Liver (tissue), 9 donors: Measurements from ENCODE around the gene TFF3. TPM values are rescaled to one million over a fixed set of nuclear protein-coding genes. Genes with fewer than 3 reads are reported as not detected.

Source experiments
- DNase-seq: peaks from one replicate; pipeline ENCODE4 v3.0.0-alpha.2; 2017; ENCODE audit warnings: low spot score
- H3K27ac ChIP-seq, 2 donors: one replicate each; pipeline ENCODE4 v1.7.0; 2013; ENCODE audit warnings: inconsistent platforms in 2 of 2, low read length in 2 of 2, control low read depth in 1 of 2, low read depth in 1 of 2, mild to moderate bottlenecking in 1 of 2
- H3K27me3 ChIP-seq, 4 donors: one replicate each; pipeline versions ENCODE4 v1.6.1 to v1.7.0; 2013; ENCODE audit warnings: low read length in 3 of 4, inconsistent platforms in 1 of 4, mild to moderate bottlenecking in 1 of 4, moderate library complexity in 1 of 4; ENCODE audit not compliant: control insufficient read depth in 4 of 4, insufficient read depth in 4 of 4
- H3K36me3 ChIP-seq, 4 donors: one replicate each; pipeline versions ENCODE4 v1.6.1 to v1.7.0; 2013; ENCODE audit warnings: low read length in 3 of 4, mild to moderate bottlenecking in 3 of 4, low read depth in 1 of 4, moderate library complexity in 1 of 4; ENCODE audit not compliant: control insufficient read depth in 4 of 4, insufficient read depth in 3 of 4
- H3K4me1 ChIP-seq, 4 donors: one replicate each; pipeline versions ENCODE4 v1.6.1 to v1.7.0; 2013; ENCODE audit warnings: low read length in 3 of 4, mild to moderate bottlenecking in 3 of 4, moderate library complexity in 1 of 4; ENCODE audit not compliant: control insufficient read depth in 4 of 4, insufficient read depth in 4 of 4
- H3K4me3 ChIP-seq, 3 donors: one replicate each; pipeline versions ENCODE4 v1.6.1 to v1.7.0; 2013; ENCODE audit warnings: low read length in 3 of 3, control low read depth in 1 of 3, low read depth in 1 of 3, mild to moderate bottlenecking in 1 of 3
- H3K9ac ChIP-seq, 2 donors: one replicate each; pipeline ENCODE4 v1.7.0; 2013; ENCODE audit warnings: low read length in 2 of 2, mild to moderate bottlenecking in 2 of 2, moderate library complexity in 2 of 2, control low read depth in 1 of 2, low read depth in 1 of 2
- H3K9me3 ChIP-seq, 4 donors: one replicate each; pipeline versions ENCODE4 v1.6.1 to v1.7.0; 2013; ENCODE audit warnings: low read length in 3 of 4; ENCODE audit not compliant: control insufficient read depth in 4 of 4
- FOXA1 ChIP-seq: IDR thresholded peaks from 2 replicates; pipeline ENCODE4 v1.6.1; 2016; ENCODE audit warnings: antibody characterized with exemption
- FOXA2 ChIP-seq: IDR thresholded peaks from 2 replicates; pipeline ENCODE4 v1.6.1; 2016; ENCODE audit warnings: antibody characterized with exemption
- GABPA ChIP-seq, 2 donors: IDR thresholded peaks in 1 of 2; conservative IDR thresholded peaks in 1 of 2; 2 replicates each; pipeline ENCODE4 v1.6.1; 2016; ENCODE audit warnings: antibody characterized with exemption in 2 of 2, mild to moderate bottlenecking in 1 of 2, moderate library complexity in 1 of 2
- HNF4A ChIP-seq, 2 donors: conservative IDR thresholded peaks; 2 replicates each; pipeline ENCODE4 v1.6.1; 2016; ENCODE audit warnings: antibody characterized with exemption in 2 of 2, mild to moderate bottlenecking in 2 of 2
- NR2F2 ChIP-seq: IDR thresholded peaks from 2 replicates; pipeline ENCODE4 v1.6.1; 2016; ENCODE audit warnings: antibody characterized with exemption
- RAD21 ChIP-seq, 2 donors: IDR thresholded peaks; 2 replicates each; pipeline ENCODE4 v1.6.1; 2016; ENCODE audit warnings: antibody characterized with exemption in 2 of 2, mild to moderate bottlenecking in 2 of 2
- TAF1 ChIP-seq: conservative IDR thresholded peaks from 2 replicates; pipeline ENCODE4 v1.6.1; 2016; ENCODE audit warnings: antibody characterized with exemption, mild to moderate bottlenecking
- YY1 ChIP-seq: IDR thresholded peaks from 2 replicates; pipeline ENCODE4 v1.6.1; 2016; ENCODE audit warnings: antibody characterized with exemption, mild to moderate bottlenecking
- WGBS: extraction: QIAGEN DNeasy Blood & Tissue Kit; methylation state at CpG from one replicate; pipeline ENCODE4 v1.1.7; 2013; 5-methylcytosine and 5-hydroxymethylcytosine counted together
- polyA plus RNA-seq, 2 donors: library from polyadenylated mRNA; stranded (reverse) in 1 of 2; unstranded in 1 of 2; fragments of 200-250 nt in 1 of 2; fragments of >200 nt in 1 of 2; fragmentation: Nextera tagmentation in 1 of 2; extraction: Ambion mirVana in 1 of 2; gene quantifications; one replicate each; pipeline versions ENCODE4 v1.2.1 to v1.2.3, GENCODE V29; 2013 to 2015
- total RNA-seq, 2 donors: library from RNA; depleted of rRNA; stranded (reverse); fragments of >200 nt; gene quantifications; one replicate each; pipeline ENCODE4 v1.2.3, GENCODE V29; 2014
- TF ChIP-seq, protein P1 (sequence below): IDR thresholded peaks from 2 replicates; pipeline ENCODE4 v1.6.1; 2016; ENCODE audit warnings: antibody characterized with exemption, mild to moderate bottlenecking
- TF ChIP-seq, protein P2 (sequence below): IDR thresholded peaks from 2 replicates; pipeline ENCODE4 v1.6.1; 2016; ENCODE audit warnings: antibody characterized with exemption
- TF ChIP-seq, protein P3 (sequence below): IDR thresholded peaks from 2 replicates; pipeline ENCODE4 v1.6.1; 2016; ENCODE audit warnings: antibody characterized with exemption
- donor health status: healthy.
- donor health status: healthy.
- donor health status: healthy.
- donor health status: healthy.
- donor health status: healthy.

The TFF3 gene
- total and polyA plus RNA-seq, 4 donors, result 0.09 to 4.1 (median 1.5) TPM

DNA sequence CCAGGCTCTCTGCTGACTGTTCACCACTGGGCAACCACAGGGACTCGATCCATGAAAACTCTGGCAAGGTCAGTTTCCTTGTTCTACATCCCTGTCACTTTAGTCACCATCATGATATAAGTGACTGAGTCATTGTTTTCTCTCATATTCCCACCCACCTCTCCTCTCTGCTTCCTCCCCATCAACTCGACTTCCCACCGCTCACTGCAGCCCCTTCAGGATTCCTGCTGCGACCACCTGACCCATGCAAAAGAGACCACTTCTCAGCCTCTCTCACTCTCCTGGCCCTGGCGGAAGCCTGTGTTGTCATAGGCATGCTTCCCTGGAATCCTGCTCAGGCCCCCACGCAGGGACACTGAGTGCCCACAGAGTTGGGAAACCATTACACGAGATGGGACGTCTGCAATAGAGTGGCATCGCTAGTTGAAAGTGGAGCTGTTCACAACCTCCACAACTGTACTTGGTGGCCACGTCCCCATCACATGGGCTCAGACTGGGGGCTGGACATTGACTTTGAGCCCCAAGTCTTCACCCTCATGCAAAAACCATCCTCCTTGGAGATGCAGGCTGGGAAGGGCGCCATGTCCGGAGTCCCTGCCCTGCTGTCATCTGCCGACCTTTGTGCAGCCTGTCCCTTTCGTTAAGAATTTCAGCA lies 37.4 kb upstream of the TFF3 start (continued):
- TF ChIP-seq, protein P1, sequence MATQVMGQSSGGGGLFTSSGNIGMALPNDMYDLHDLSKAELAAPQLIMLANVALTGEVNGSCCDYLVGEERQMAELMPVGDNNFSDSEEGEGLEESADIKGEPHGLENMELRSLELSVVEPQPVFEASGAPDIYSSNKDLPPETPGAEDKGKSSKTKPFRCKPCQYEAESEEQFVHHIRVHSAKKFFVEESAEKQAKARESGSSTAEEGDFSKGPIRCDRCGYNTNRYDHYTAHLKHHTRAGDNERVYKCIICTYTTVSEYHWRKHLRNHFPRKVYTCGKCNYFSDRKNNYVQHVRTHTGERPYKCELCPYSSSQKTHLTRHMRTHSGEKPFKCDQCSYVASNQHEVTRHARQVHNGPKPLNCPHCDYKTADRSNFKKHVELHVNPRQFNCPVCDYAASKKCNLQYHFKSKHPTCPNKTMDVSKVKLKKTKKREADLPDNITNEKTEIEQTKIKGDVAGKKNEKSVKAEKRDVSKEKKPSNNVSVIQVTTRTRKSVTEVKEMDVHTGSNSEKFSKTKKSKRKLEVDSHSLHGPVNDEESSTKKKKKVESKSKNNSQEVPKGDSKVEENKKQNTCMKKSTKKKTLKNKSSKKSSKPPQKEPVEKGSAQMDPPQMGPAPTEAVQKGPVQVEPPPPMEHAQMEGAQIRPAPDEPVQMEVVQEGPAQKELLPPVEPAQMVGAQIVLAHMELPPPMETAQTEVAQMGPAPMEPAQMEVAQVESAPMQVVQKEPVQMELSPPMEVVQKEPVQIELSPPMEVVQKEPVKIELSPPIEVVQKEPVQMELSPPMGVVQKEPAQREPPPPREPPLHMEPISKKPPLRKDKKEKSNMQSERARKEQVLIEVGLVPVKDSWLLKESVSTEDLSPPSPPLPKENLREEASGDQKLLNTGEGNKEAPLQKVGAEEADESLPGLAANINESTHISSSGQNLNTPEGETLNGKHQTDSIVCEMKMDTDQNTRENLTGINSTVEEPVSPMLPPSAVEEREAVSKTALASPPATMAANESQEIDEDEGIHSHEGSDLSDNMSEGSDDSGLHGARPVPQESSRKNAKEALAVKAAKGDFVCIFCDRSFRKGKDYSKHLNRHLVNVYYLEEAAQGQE, result no peak
- TF ChIP-seq HNF4A (conservative IDR thresholded peaks at IDR 0.05), result no peak
- TF ChIP-seq FOXA2, result no peak
- TF ChIP-seq RAD21 (IDR thresholded peaks at IDR 0.05), result no peak
- no peak for TF ChIP-seq NR2F2

DNA sequence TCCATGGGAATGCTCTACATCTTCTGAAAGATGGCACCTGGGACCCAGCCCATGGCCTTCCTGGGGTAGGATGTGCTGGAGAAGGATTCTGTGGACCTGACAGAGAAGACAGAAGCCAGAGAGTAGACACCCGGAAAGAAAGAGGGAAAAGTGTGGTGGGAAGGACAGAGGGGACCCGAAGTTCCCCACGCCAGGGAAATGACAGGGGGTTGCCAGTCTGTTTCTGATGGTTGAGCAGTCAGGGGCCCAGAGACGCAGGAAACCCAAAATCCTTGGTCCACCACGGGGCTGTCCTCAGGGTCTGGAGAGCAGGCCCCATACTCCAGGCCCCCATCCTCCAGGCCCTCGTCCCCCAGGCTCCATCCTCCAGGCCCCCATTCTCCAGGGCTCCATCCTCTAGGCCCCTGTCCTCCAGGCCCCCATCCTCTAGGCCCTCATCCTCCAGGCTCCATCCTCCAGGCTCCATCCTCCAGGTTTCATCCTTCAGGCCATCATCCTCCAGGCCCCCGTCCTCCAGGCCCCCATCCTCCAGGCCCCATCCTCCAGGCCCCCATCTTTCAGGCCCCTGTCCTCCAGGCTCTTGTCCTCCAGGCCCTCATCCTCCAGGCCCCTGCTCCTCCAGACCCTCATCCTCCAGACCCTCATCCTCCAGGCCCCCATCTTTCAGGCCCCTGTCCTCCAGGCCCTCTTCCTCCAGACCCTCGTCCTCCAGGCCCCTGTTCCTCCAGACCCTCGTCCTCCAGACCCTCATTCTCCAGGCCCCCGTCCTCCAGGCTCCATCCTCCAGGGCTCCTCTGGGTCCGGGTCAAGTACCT lies 36.6 kb upstream of the TFF3 start:
- TF ChIP-seq FOXA2, result no peak
- no peak for TF ChIP-seq GABPA (IDR thresholded peaks at IDR 0.05 in 1 of 2, conservative IDR thresholded peaks at IDR 0.05 in 1 of 2)
- TF ChIP-seq, protein P2, sequence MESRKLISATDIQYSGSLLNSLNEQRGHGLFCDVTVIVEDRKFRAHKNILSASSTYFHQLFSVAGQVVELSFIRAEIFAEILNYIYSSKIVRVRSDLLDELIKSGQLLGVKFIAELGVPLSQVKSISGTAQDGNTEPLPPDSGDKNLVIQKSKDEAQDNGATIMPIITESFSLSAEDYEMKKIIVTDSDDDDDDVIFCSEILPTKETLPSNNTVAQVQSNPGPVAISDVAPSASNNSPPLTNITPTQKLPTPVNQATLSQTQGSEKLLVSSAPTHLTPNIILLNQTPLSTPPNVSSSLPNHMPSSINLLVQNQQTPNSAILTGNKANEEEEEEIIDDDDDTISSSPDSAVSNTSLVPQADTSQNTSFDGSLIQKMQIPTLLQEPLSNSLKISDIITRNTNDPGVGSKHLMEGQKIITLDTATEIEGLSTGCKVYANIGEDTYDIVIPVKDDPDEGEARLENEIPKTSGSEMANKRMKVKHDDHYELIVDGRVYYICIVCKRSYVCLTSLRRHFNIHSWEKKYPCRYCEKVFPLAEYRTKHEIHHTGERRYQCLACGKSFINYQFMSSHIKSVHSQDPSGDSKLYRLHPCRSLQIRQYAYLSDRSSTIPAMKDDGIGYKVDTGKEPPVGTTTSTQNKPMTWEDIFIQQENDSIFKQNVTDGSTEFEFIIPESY, result no peak
- TF ChIP-seq FOXA1, result no peak
- TF ChIP-seq YY1, result no peak
- TF ChIP-seq, protein P3, sequence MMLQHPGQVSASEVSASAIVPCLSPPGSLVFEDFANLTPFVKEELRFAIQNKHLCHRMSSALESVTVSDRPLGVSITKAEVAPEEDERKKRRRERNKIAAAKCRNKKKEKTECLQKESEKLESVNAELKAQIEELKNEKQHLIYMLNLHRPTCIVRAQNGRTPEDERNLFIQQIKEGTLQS, result no peak
- Histone ChIP-seq H3K9me3 (peaks cover 0 to 1% (median 0%) of the 10 kb centered on the region in 4 donors), H3K9ac (no peak overlapping the region), H3K27ac (no peak overlapping the region), H3K27me3 (peaks cover 0 to 9% (median 0%) of the 10 kb centered on the region in 4 donors), H3K4me1 (no peaks in the 10 kb centered on the region), H3K4me3 (no peak overlapping the region), H3K36me3 (no peaks in the 10 kb centered on the region)
- DNase-seq, result no peak
- WGBS, result 76% methylated on average over 11 of the region's 11 CpGs

DNA sequence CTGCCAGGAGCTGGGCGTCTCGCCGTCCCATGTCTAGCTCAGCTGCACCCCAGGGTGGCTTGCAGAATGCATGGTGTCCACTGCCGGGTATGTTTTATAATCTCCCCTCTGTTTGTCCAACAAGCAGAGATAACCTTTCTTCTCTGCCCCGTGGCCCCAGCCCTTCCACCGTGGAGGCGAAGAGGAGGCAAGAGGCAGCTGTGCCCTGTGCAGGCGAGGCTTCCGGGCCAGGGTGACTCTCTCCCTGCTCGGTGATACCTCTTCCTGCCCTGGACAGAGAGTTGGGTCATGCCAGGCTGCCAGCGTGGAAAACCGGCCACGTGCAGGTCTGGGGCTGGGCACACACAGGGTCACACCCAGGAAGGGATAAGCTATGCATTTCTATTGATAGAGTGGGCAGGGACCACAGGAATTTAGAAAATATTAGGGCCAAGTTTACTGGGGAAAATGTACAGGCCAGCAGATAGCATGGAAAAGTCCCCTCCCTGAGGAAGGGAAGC lies 35.8 kb upstream of the TFF3 start, which contains the start of gene TFF2:
Gene TFF2, minus strand, starts transcription at position 68 of the 500 bp plus-strand sequence. Its CDS starts 37 bp downstream, at position 31.
- H3K4me1 ChIP-seq, result no peaks in the 10 kb centered on the region
- no peak within 1 kb of the TSS for H3K4me3 ChIP-seq
- DNase-seq, result no peak
- H3K9me3 ChIP-seq, result no peaks in the 10 kb centered on the region
- H3K36me3 ChIP-seq, result no peaks in the 10 kb centered on the region
- 49% methylated on average over 13 of the region's 13 CpGs for WGBS
- no peak within 1 kb of the TSS for H3K27ac ChIP-seq
- TF ChIP-seq RAD21 (IDR thresholded peaks at IDR 0.05) (no peak), TAF1 (no peak), NR2F2 (no peak)
- TF ChIP-seq, protein P3, result no peak
- no peak within 1 kb of the TSS for H3K9ac ChIP-seq
- peaks cover 0 to 9% (median 0%) of the 10 kb centered on the region in 4 donors for H3K27me3 ChIP-seq
